HL-60/S4 treated with phorbol 12-myristate 13-acetate at 8.2 ng/mL for 4 days and 3 days (cell line): Measurements from ENCODE around the gene SLC2A1.

Experiments
- in situ Hi-C: fragments of 300-500 bp; cut with MboI; formaldehyde crosslinking; loops from 2 replicates; pipeline ENCODE4 v1.15.0; 2022; ENCODE audit warnings: low sequenced_read_pairs

The SLC2A1 gene

GRCh38 chr1:42958488-42959319 is at the start of gene SLC2A1:
Gene SLC2A1, minus strand, starts transcription at chr1:42958868. Its CDS starts 217 bp downstream, at chr1:42958651.
- in situ Hi-C loops = no loop called here

GRCh38 chr1:43007377-43008114 is 48.9 kb upstream of the SLC2A1 start:
- in situ Hi-C loops = no loop called here

- in situ Hi-C loops = no loop called here
These were observed 47.0 kb upstream of the SLC2A1 start for GRCh38 chr1:43005460-43006361.

- in situ Hi-C loops = no loop called here
These were observed 46.2 kb upstream of the SLC2A1 start for GRCh38 chr1:43004587-43005459.

- in situ Hi-C loops = no loop called here
These were observed 44.1 kb upstream of the SLC2A1 start for GRCh38 chr1:43002766-43003165.

- in situ Hi-C loops = no loop called here
These were observed 43.4 kb upstream of the SLC2A1 start for GRCh38 chr1:43002116-43002515.

GRCh38 chr1:43001434-43001833 is 42.8 kb upstream of the SLC2A1 start:
- in situ Hi-C loops = no loop called here

GRCh38 chr1:43000271-43000670 is 41.6 kb upstream of the SLC2A1 start:
- in situ Hi-C loops = no loop called here

- in situ Hi-C loops = no loop called here
These were observed 40.6 kb upstream of the SLC2A1 start for GRCh38 chr1:42999308-42999707.

- in situ Hi-C loops = no loop called here
These were observed 39.7 kb upstream of the SLC2A1 start for GRCh38 chr1:42998386-42998785.

GRCh38 chr1:42996384-42996970 is 37.8 kb upstream of the SLC2A1 start:
- in situ Hi-C loops = no loop called here

GRCh38 chr1:42993502-42994136 is 35.0 kb upstream of the SLC2A1 start:
- in situ Hi-C loops = no loop called here

GRCh38 chr1:42992054-42992571 is 33.4 kb upstream of the SLC2A1 start:
- in situ Hi-C loops = no loop called here

GRCh38 chr1:42990757-42991346 is 32.2 kb upstream of the SLC2A1 start:
- in situ Hi-C loops = no loop called here

GRCh38 chr1:42983693-42984092 is 25.0 kb upstream of the SLC2A1 start:
- in situ Hi-C loops = no loop called here

GRCh38 chr1:42983253-42983652 is 24.6 kb upstream of the SLC2A1 start:
- in situ Hi-C loops = no loop called here

GRCh38 chr1:42982641-42983040 is 24.0 kb upstream of the SLC2A1 start:
- in situ Hi-C loops = no loop called here

GRCh38 chr1:42981871-42982270 is 23.2 kb upstream of the SLC2A1 start:
- in situ Hi-C loops = no loop called here
